GM23338 (cell line): Measurements from ENCODE around the gene IL10. TPM values are rescaled to one million over a fixed set of nuclear protein-coding genes. Genes with fewer than 3 reads are reported as not detected.

Experiments used
- ATAC-seq: fragments of 200-7000 bp; cut with Tn5 transposase; 3 replicates; pipeline ENCODE4 v1.9.1; 2020
- DNase-seq: peaks from one replicate; pipeline ENCODE4 v3.0.0-alpha.2; 2015; ENCODE audit warnings: low spot score
- H2AFZ ChIP-seq: fragments of 200-600 bp; sonication (generic); 2 replicates; pipeline ENCODE4 v1.8.0; 2016; ENCODE audit warnings: antibody characterized with exemption, mild to moderate bottlenecking, moderate library complexity
- H3F3A ChIP-seq: fragments of 200-600 bp; sonication (generic); replicated peaks from 2 replicates; pipeline ENCODE4 v1.8.0; 2017; ENCODE audit warnings: antibody characterized with exemption, mixed run types, low read depth
- H3K27ac ChIP-seq: fragments of 200-600 bp; sonication (generic); 2 replicates; pipeline ENCODE4 v1.6.1; 2016; ENCODE audit warnings: low read depth
- H3K27me3 ChIP-seq: fragments of 200-600 bp; sonication (generic); 2 replicates; pipeline ENCODE4 v1.8.0; 2016; ENCODE audit warnings: mild to moderate bottlenecking, mixed run types, moderate library complexity; ENCODE audit not compliant: insufficient read depth
- H3K36me3 ChIP-seq: fragments of 200-600 bp; sonication (generic); 2 replicates; pipeline ENCODE4 v1.8.0; 2016; ENCODE audit warnings: mild to moderate bottlenecking; ENCODE audit not compliant: insufficient read depth
- H3K4me1 ChIP-seq: fragments of 200-600 bp; sonication (generic); 2 replicates; pipeline ENCODE4 v1.8.0; 2016; ENCODE audit warnings: mild to moderate bottlenecking, moderate library complexity; ENCODE audit not compliant: insufficient read depth
- H3K4me2 ChIP-seq: fragments of 200-600 bp; sonication (generic); 2 replicates; pipeline ENCODE4 v1.7.1; 2017; ENCODE audit warnings: mixed run types
- H3K4me3 ChIP-seq: fragments of 200-600 bp; sonication (generic); 2 replicates; pipeline ENCODE4 v1.6.1; 2016; ENCODE audit warnings: mixed run types
- H3K79me2 ChIP-seq: fragments of 200-600 bp; sonication (generic); replicated peaks from 2 replicates; pipeline ENCODE4 v1.8.0; 2017; ENCODE audit warnings: mild to moderate bottlenecking; ENCODE audit not compliant: insufficient read depth
- H3K9me2 ChIP-seq: fragments of 200-600 bp; sonication (generic); 2 replicates; pipeline ENCODE4 v1.8.0; 2017; ENCODE audit not compliant: insufficient read depth
- H4K20me1 ChIP-seq: fragments of 200-600 bp; sonication (generic); replicated peaks from 2 replicates; pipeline ENCODE4 v1.8.0; 2017; ENCODE audit warnings: mild to moderate bottlenecking; ENCODE audit not compliant: insufficient read depth
- H3K27ac Mint-ChIP-seq: 2 replicates; pipeline ENCODE4 v1.8.0; 2020; ENCODE audit warnings: inconsistent platforms, mild to moderate bottlenecking, moderate library complexity, mixed read lengths
- H3K27me3 Mint-ChIP-seq: 3 replicates; pipeline ENCODE4 v1.8.0; 2022; ENCODE audit warnings: low read depth, mild to moderate bottlenecking, moderate library complexity, mixed read lengths, inconsistent platforms; ENCODE audit not compliant: insufficient read depth, poor library complexity
- H3K36me3 Mint-ChIP-seq: 3 replicates; pipeline ENCODE4 v1.8.0; 2021; ENCODE audit warnings: low read depth, mild to moderate bottlenecking, inconsistent platforms, moderate library complexity, mixed read lengths
- H3K4me1 Mint-ChIP-seq: 3 replicates; pipeline ENCODE4 v1.8.0; 2020; ENCODE audit warnings: mild to moderate bottlenecking, inconsistent platforms, mixed read lengths
- H3K4me3 Mint-ChIP-seq: 3 replicates; pipeline ENCODE4 v1.8.0; 2021; ENCODE audit warnings: moderate library complexity, mild to moderate bottlenecking, inconsistent platforms, mixed read lengths
- H3K9me3 Mint-ChIP-seq: 3 replicates; pipeline ENCODE4 v1.8.0; 2020; ENCODE audit warnings: moderate library complexity, mild to moderate bottlenecking, inconsistent platforms, mixed read lengths
- CTCF ChIP-seq, 2 experiments: fragments of 200-600 bp in 1 of 2; sonication (generic) in 1 of 2; conservative IDR thresholded peaks; 2 replicates each; pipeline versions ENCODE4 v1.5.1 to v1.6.1; 2016 to 2017; ENCODE audit warnings: antibody characterized with exemption in 2 of 2, low read depth in 2 of 2, mild to moderate bottlenecking in 2 of 2, moderate library complexity in 1 of 2
- EZH2 ChIP-seq: fragments of 200-600 bp; sonication (generic); IDR thresholded peaks from one replicate; pipeline ENCODE4 v1.8.0; 2017; ENCODE audit warnings: antibody characterized with exemption, mild to moderate bottlenecking, low read depth; ENCODE audit not compliant: unreplicated experiment
- JUNB ChIP-seq: IDR thresholded peaks from one replicate; pipeline ENCODE4 v1.6.1; 2016; ENCODE audit warnings: antibody characterized with exemption; ENCODE audit not compliant: unreplicated experiment
- NANOG ChIP-seq: IDR thresholded peaks from 2 replicates; pipeline ENCODE4 v1.6.1; 2016; ENCODE audit warnings: antibody characterized with exemption, borderline replicate concordance
- REST ChIP-seq: IDR thresholded peaks from one replicate; pipeline ENCODE4 v1.6.1; 2018; ENCODE audit warnings: antibody characterized with exemption; ENCODE audit not compliant: unreplicated experiment
- ZNF114 ChIP-seq: fragments of 250-450 bp; sonication (Bioruptor Pico); IDR thresholded peaks from 2 replicates; pipeline ENCODE4 v1.5.0; 2020; ENCODE audit warnings: mild to moderate bottlenecking, moderate library complexity
- polyA plus RNA-seq: library from polyadenylated mRNA; unstranded; fragments of >200 nt; fragmentation: Nextera tagmentation; extraction: Ambion mirVana; gene quantifications from 2 replicates; pipeline ENCODE4 v1.2.1, GENCODE V29; 2016
- total RNA-seq: library from RNA; depleted of rRNA; stranded (reverse); fragments of >200 nt; shearing (Covaris generic); gene quantifications from 2 replicates; pipeline ENCODE4 v1.2.3, GENCODE V29; 2014

The IL10 gene
- total and polyA plus RNA-seq, 2 experiments from 2014 or later: not detected

- H3K27ac ChIP-seq: no peak overlapping the region
- H3K9me2 ChIP-seq: no peaks in the 10 kb centered on the region
- no peaks in the 10 kb centered on the region for H3K36me3 ChIP-seq
- H3K27ac Mint-ChIP-seq: no peak overlapping the region
- peak; percentile 95 for ATAC-seq
- no peaks in the 10 kb centered on the region; the same call in 1 of the 2 replicates for H4K20me1 ChIP-seq
- H2AFZ ChIP-seq: no peak overlapping the region
- no peak overlapping the region for H3K4me3 Mint-ChIP-seq
- H3K36me3 Mint-ChIP-seq: no peaks in the 10 kb centered on the region
- H3K4me3 ChIP-seq: no peak overlapping the region
- H3K4me1 ChIP-seq: no peaks in the 10 kb centered on the region
- H3K27me3 ChIP-seq: no peaks in the 10 kb centered on the region
- H3K4me1 Mint-ChIP-seq: peaks cover 6% of the 10 kb centered on the region; the same call in 2 of the 3 replicates
- no peak overlapping the region for H3K4me2 ChIP-seq
- DNase-seq: peak; percentile 67
- TF ChIP-seq JUNB (no peak), CTCF (conservative IDR thresholded peaks at IDR 0.05; ENCODE audit: low read depth in 2 of 2) (peak; percentile 45 to 84)
- H3K27me3 Mint-ChIP-seq: no peaks in the 10 kb centered on the region
- no peaks in the 10 kb centered on the region for H3F3A ChIP-seq
- peaks cover 3% of the 10 kb centered on the region; the same call in 1 of the 3 replicates for H3K9me3 Mint-ChIP-seq
- H3K79me2 ChIP-seq: no peaks in the 10 kb centered on the region
These were observed 36.3 kb upstream of the IL10 start for GRCh38 chr1:206808615-206809014.

- Histone ChIP-seq H3K27me3 (no peaks in the 10 kb centered on the region), H3K4me1 (no peaks in the 10 kb centered on the region), H3K4me3 (no peak overlapping the region), H3K79me2 (no peaks in the 10 kb centered on the region), H2AFZ (no peak overlapping the region), H3K36me3 (no peaks in the 10 kb centered on the region), H3F3A (no peaks in the 10 kb centered on the region), H4K20me1 (no peaks in the 10 kb centered on the region; the same call in 1 of the 2 replicates), H3K9me2 (no peaks in the 10 kb centered on the region), H3K4me2 (no peak overlapping the region), H3K27ac (no peak overlapping the region)
- ATAC-seq: no peak
- TF ChIP-seq CTCF (conservative IDR thresholded peaks at IDR 0.05; ENCODE audit: low read depth in 2 of 2) (no peak), REST (no peak), EZH2 (no peak), NANOG (no peak), ZNF114 (CRISPR knock-in tag) (no peak)
- H3K9me3 Mint-ChIP-seq: no peaks in the 10 kb centered on the region
- DNase-seq: no peak
- peaks cover 2% of the 10 kb centered on the region for H3K27me3 Mint-ChIP-seq
- no peaks in the 10 kb centered on the region for H3K36me3 Mint-ChIP-seq
- H3K27ac Mint-ChIP-seq: no peak overlapping the region
- peaks cover 6% of the 10 kb centered on the region; the same call in 2 of the 3 replicates for H3K4me1 Mint-ChIP-seq
- H3K4me3 Mint-ChIP-seq: no peak overlapping the region
These were observed 33.1 kb upstream of the IL10 start for GRCh38 chr1:206805357-206805756.
